Ectodermal cell (in vitro differentiated cells): ENCODE data around the gene FUOM.
"Not testable (repeated sequence)": the region's sequence is repeated elsewhere in the genome, so short reads cannot be mapped to it uniquely, and the experiment has no call there.

ENCODE experiments used
- H3K27ac ChIP-seq: 2 replicates; pipeline ENCODE4 v1.7.0; 2013; ENCODE audit warnings: mild to moderate bottlenecking, low read depth, low read length; ENCODE audit not compliant: insufficient read depth, poor library complexity, severe bottlenecking
- H3K27me3 ChIP-seq: 2 replicates; pipeline ENCODE4 v1.7.0; 2013; ENCODE audit warnings: mild to moderate bottlenecking, low read length; ENCODE audit not compliant: insufficient read depth, control insufficient read depth, poor library complexity, severe bottlenecking
- H3K36me3 ChIP-seq: one replicate; pipeline ENCODE4 v1.7.0; 2013; ENCODE audit warnings: low read length; ENCODE audit not compliant: control insufficient read depth, insufficient read depth
- H3K4me1 ChIP-seq: one replicate; pipeline ENCODE4 v1.7.0; 2013; ENCODE audit warnings: low read length; ENCODE audit not compliant: control insufficient read depth, insufficient read depth
- H3K4me3 ChIP-seq: 2 replicates; pipeline ENCODE4 v1.7.0; 2013; ENCODE audit warnings: low read depth, low read length, control low read depth; ENCODE audit not compliant: insufficient read depth
- H3K9me3 ChIP-seq: 2 replicates; pipeline ENCODE4 v1.7.0; 2013; ENCODE audit warnings: mild to moderate bottlenecking, low read length, moderate library complexity; ENCODE audit not compliant: control insufficient read depth
- WGBS, 2 experiments: methylation state at CpG; one replicate each; pipeline ENCODE4 v1.1.7; 2013; ENCODE audit warnings: missing lambda C conversion rate in 2 of 2; 5-methylcytosine and 5-hydroxymethylcytosine counted together

The FUOM gene

GRCh38 chr10:133320852-133321422 is 36.9 kb downstream of the FUOM start:
- H3K4me3 ChIP-seq: not testable (repeated sequence)

DNA sequence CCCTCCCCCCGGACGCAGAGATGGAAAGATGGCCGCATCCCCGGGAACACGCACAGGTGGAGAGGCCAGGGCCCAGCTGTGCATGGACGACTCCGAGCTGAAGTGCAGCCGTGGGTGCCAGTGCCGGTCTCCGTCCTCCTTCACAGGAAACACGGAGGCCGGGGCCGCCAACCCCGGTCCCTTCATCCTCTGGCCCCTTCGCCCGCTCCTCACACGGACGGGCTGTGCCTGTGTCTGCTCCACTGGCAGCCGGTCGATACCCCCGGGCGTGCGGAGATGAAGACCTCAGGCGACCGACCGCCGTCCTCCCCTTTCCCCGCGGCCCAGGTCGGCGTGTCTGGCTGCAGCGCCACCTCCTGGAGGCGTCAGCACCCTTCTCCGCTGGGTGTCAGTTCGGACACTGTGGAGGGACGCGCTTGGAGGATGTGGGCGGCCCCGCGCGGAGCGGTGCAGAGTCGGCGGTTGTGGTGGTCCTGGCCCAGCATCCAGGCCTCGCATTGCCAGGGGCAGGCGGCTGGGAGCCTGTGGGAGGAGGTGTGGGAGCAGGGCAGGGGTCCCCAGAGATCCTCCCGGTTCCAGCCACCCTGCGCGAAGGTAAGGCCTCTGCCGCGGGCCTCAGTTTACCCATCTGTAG is 39.2 kb downstream of the FUOM start:
- 10 to 11% methylated on average over 51 of the region's 51 CpGs for WGBS, 2 experiments
- peak overlapping the region; percentile 34 for H3K4me3 ChIP-seq
- no peaks in the 10 kb centered on the region for H3K9me3 ChIP-seq
- peaks cover 15% of the 10 kb centered on the region for H3K27me3 ChIP-seq
- H3K27ac ChIP-seq: no peak overlapping the region
- no peaks in the 10 kb centered on the region for H3K4me1 ChIP-seq
- no peaks in the 10 kb centered on the region for H3K36me3 ChIP-seq

More at GRCh38 chr10:133320852-133321422, 36.9 kb downstream of the FUOM start:
- H3K27ac ChIP-seq, H3K9me3 ChIP-seq, H3K4me1 ChIP-seq, H3K36me3 ChIP-seq: not testable (repeated sequence)
- WGBS, 2 experiments: 95 to 97% methylated on average over 6 of the region's 6 CpGs
- peaks cover 28% of the 10 kb centered on the region for H3K27me3 ChIP-seq

DNA sequence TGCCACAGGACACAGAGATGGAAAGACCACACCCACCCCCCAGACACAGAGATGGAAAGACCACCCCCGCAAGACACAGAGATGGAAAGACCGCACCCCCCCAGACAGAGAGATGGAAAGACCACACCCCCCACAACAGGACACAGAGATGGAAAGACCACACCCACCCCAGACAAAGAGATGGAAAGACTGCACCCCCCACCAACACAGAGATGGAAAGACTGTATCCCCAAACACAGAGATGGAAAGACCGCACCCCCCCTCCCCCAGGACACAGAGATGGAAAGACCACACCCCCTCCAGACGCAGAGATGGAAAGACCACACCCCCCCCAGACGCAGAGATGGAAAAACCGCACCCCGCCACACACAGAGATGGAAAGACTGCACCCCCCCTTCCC is 41.1 kb downstream of the FUOM start:
- H3K27me3 ChIP-seq: peaks cover 15% of the 10 kb centered on the region
- H3K9me3 ChIP-seq: no peaks in the 10 kb centered on the region
- H3K4me1 ChIP-seq: no peaks in the 10 kb centered on the region
- no peak overlapping the region for H3K27ac ChIP-seq
- H3K4me3 ChIP-seq: no peak overlapping the region
- 78% methylated on average over 3 of the region's 7 CpGs; no CpG with 5 or more reads in 1 of the 2 experiments for WGBS, 2 experiments
- no peaks in the 10 kb centered on the region for H3K36me3 ChIP-seq

GRCh38 chr10:133316266-133316665 is 41.6 kb downstream of the FUOM start:
- H3K27ac ChIP-seq: no peak overlapping the region
- 89 to 92% methylated on average over 8 of the region's 9 CpGs for WGBS, 2 experiments
- H3K36me3 ChIP-seq: no peaks in the 10 kb centered on the region
- H3K4me1 ChIP-seq: no peaks in the 10 kb centered on the region
- H3K27me3 ChIP-seq: peaks cover 15% of the 10 kb centered on the region
- H3K4me3 ChIP-seq: no peak overlapping the region
- H3K9me3 ChIP-seq: no peaks in the 10 kb centered on the region

DNA sequence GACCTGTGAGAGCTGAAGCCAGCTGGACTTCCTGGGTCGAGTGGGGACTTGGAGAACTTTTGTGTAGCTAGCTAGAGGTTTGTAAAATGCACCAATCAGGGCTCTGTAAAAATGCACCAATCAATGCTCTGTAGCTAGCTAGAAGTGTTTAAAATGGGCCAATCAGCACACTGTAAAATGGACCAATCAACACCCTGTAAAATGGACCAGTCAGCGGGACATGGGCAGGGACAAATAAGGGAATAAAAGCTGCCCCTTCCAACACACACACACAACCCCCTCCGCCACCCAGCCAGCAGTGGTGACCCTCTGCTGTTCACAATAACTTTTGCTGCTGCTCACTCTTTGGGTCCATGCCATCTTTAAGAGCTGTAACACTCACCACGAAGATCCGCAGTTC is 42.0 kb downstream of the FUOM start:
- Histone ChIP-seq H3K27me3 (peaks cover 15% of the 10 kb centered on the region), H3K36me3 (no peaks in the 10 kb centered on the region), H3K4me1 (no peaks in the 10 kb centered on the region), H3K9me3 (no peaks in the 10 kb centered on the region), H3K4me3 (no peak overlapping the region), H3K27ac (no peak overlapping the region)
- 87 to 95% methylated on average over 5 of the region's 5 CpGs for WGBS, 2 experiments

GRCh38 chr10:133314911-133315310 is 42.9 kb downstream of the FUOM start:
- WGBS, 2 experiments: 92 to 93% methylated on average over 12 of the region's 12 CpGs
- no peak overlapping the region for H3K4me3 ChIP-seq
- no peaks in the 10 kb centered on the region for H3K4me1 ChIP-seq
- H3K27ac ChIP-seq: no peak overlapping the region
- no peaks in the 10 kb centered on the region for H3K9me3 ChIP-seq
- peaks cover 12% of the 10 kb centered on the region for H3K27me3 ChIP-seq
- H3K36me3 ChIP-seq: peaks cover 8% of the 10 kb centered on the region

- WGBS, 2 experiments: 93% methylated on average over 4 of the region's 4 CpGs
- peaks cover 10% of the 10 kb centered on the region for H3K36me3 ChIP-seq
- H3K9me3 ChIP-seq: no peaks in the 10 kb centered on the region
- H3K4me3 ChIP-seq: no peak overlapping the region
- no peak overlapping the region for H3K27ac ChIP-seq
- H3K4me1 ChIP-seq: no peaks in the 10 kb centered on the region
- no peaks in the 10 kb centered on the region for H3K27me3 ChIP-seq
These were observed 44.6 kb downstream of the FUOM start for GRCh38 chr10:133313192-133313591.

DNA sequence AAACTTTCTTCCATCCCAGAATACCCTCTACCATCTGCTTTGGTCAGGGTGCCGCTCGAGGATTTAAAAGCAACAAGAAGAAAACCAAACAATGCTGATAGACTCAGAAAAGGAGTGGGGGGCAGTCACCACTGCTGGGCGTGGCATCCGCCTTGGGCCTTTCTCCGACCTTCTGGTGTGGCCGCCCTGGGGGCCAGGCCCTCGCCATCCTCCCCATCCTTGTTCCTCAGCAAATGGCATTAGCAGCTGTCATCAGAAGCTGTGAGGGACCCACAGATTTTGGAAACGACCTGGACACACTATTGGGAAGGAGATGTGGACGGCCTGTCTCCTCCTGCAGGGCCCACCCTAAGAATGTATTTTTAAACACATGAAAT is 45.1 kb downstream of the FUOM start:
- Histone ChIP-seq H3K4me3 (no peak overlapping the region), H3K4me1 (no peaks in the 10 kb centered on the region), H3K36me3 (peaks cover 10% of the 10 kb centered on the region), H3K9me3 (no peaks in the 10 kb centered on the region), H3K27ac (no peak overlapping the region), H3K27me3 (no peaks in the 10 kb centered on the region)
- 91 to 93% methylated on average over 9 of the region's 9 CpGs for WGBS, 2 experiments

DNA sequence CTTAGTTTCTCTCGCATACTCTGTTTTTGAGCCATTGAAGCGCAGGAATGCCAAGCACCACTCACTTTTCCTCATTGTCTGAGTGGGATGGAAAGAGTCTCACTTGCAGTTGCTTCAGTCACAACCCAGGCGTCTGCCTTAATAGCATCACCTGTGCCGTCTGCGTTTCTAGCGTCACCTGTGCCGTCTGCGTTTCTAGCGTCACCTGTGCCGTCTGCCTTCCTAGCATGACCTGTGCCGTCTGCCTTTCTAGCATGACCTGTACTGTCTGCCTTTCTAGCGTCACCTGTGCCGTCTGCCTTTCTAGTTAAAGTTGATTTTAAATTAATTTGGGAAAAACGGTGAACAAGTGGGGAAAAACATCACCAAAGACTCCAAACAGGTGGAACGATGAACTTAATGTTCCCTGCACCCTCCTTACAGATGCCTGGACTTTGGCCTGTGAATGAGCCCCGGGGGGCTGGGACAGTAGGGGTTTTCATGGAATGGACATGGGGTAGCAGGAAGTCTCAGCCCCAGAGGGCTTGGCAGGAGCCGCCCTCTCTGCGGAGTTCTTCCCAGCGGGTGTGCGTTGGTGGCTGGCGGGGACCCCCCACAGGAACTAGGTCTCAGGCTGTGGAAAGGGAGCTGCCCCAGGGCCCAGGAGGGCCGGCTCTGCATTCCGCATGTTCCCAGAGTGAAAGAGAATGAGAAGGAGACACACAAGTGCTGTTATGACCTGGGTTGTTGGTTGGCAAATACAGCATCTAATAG is 45.6 kb downstream of the FUOM start:
- peaks cover 10% of the 10 kb centered on the region for H3K36me3 ChIP-seq
- no peak overlapping the region for H3K27ac ChIP-seq
- H3K4me3 ChIP-seq: no peak overlapping the region
- no peaks in the 10 kb centered on the region for H3K27me3 ChIP-seq
- 95 to 96% methylated on average over 23 of the region's 23 CpGs for WGBS, 2 experiments
- no peaks in the 10 kb centered on the region for H3K9me3 ChIP-seq
- no peaks in the 10 kb centered on the region for H3K4me1 ChIP-seq

DNA sequence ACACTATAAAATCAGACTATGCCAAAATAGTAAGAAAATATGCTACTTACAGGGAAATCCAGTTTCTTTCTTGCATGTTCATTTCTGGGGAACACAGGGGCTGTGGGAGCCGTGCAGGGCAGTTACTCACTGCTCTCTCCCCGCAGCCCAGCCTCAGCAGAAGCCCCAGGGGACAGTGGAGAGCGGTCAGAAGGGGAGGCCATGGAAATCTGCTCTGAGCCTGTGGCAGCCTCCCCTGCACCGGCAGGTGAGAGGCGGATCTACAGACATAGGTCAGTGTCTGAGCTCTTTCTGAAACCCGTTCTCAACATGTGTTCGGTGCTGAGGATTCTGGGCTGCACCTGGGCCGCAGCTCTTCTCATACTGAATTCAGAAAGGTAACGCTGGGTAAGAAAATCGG is 46.2 kb downstream of the FUOM start:
- no peaks in the 10 kb centered on the region for H3K27me3 ChIP-seq
- no peaks in the 10 kb centered on the region for H3K4me1 ChIP-seq
- H3K36me3 ChIP-seq: peaks cover 10% of the 10 kb centered on the region
- no peak overlapping the region for H3K4me3 ChIP-seq
- no peak overlapping the region for H3K27ac ChIP-seq
- no peaks in the 10 kb centered on the region for H3K9me3 ChIP-seq
- 95 to 97% methylated on average over 10 of the region's 10 CpGs for WGBS, 2 experiments
